ENCODE measurements around the gene ACAP3.

ACAP3 gene

GRCh38 chr1:1344655-1345361 lies 37.1 kb upstream of the ACAP3 start:
- DNase-seq (ENCODE audit: low read depth): peak; percentile 41

GRCh38 chr1:1343811-1344421 lies 36.2 kb upstream of the ACAP3 start:
- DNase-seq (ENCODE audit: low read depth): no peak

GRCh38 chr1:1342584-1343115 lies 34.9 kb upstream of the ACAP3 start:
- DNase-seq (ENCODE audit: low read depth): no peak

GRCh38 chr1:1342061-1342562 lies 34.4 kb upstream of the ACAP3 start:
- DNase-seq (ENCODE audit: low read depth): no peak

- DNase-seq (ENCODE audit: low read depth): no peak
Measured at GRCh38 chr1:1341549-1342021, 33.9 kb upstream of the ACAP3 start.

GRCh38 chr1:1340791-1341548 lies 33.2 kb upstream of the ACAP3 start:
- no peak for DNase-seq (ENCODE audit: low read depth)

GRCh38 chr1:1340185-1340584 lies 32.5 kb upstream of the ACAP3 start:
- DNase-seq (ENCODE audit: low read depth): no peak

- DNase-seq (ENCODE audit: low read depth): no peak
Measured at GRCh38 chr1:1338278-1338677, 30.5 kb upstream of the ACAP3 start.

GRCh38 chr1:1337793-1338147 lies 30.0 kb upstream of the ACAP3 start:
- peak; percentile 26 for DNase-seq (ENCODE audit: low read depth)

GRCh38 chr1:1336931-1337792 lies 29.4 kb upstream of the ACAP3 start:
- no peak for DNase-seq (ENCODE audit: low read depth)

GRCh38 chr1:1336446-1336845 lies 28.7 kb upstream of the ACAP3 start:
- DNase-seq (ENCODE audit: low read depth): no peak

- DNase-seq (ENCODE audit: low read depth): no peak
Measured at GRCh38 chr1:1335792-1336248, 28.1 kb upstream of the ACAP3 start.

GRCh38 chr1:1335283-1335682 lies 27.6 kb upstream of the ACAP3 start:
- DNase-seq (ENCODE audit: low read depth): no peak

GRCh38 chr1:1334835-1335234 lies 27.1 kb upstream of the ACAP3 start:
- DNase-seq (ENCODE audit: low read depth): no peak

GRCh38 chr1:1333551-1334241 lies 26.0 kb upstream of the ACAP3 start:
- DNase-seq (ENCODE audit: low read depth): no peak

GRCh38 chr1:1332774-1333480 lies 25.2 kb upstream of the ACAP3 start:
- no peak for DNase-seq (ENCODE audit: low read depth)

GRCh38 chr1:1332031-1332755 lies 24.5 kb upstream of the ACAP3 start:
- DNase-seq (ENCODE audit: low read depth): no peak

- DNase-seq (ENCODE audit: low read depth): no peak
Measured at GRCh38 chr1:1331068-1331965, 23.6 kb upstream of the ACAP3 start, which contains the start of gene TAS1R3. Gene TAS1R3 (plus strand): TSS chr1:1331280. CDS start chr1:1331346, 66 bp downstream.
